ENCODE results near the gene ZNF438. TPM values are rescaled to one million over a fixed set of nuclear protein-coding genes. Genes with fewer than 3 reads are reported as not detected.
"Not testable (repeated sequence)": the region's sequence is repeated elsewhere in the genome, so short reads cannot be mapped to it uniquely, and the experiment has no call there.

ZNF438 gene
- total and polyA plus RNA-seq, 7 donors = 12.3 to 27.9 (median 20.7) TPM

DNA sequence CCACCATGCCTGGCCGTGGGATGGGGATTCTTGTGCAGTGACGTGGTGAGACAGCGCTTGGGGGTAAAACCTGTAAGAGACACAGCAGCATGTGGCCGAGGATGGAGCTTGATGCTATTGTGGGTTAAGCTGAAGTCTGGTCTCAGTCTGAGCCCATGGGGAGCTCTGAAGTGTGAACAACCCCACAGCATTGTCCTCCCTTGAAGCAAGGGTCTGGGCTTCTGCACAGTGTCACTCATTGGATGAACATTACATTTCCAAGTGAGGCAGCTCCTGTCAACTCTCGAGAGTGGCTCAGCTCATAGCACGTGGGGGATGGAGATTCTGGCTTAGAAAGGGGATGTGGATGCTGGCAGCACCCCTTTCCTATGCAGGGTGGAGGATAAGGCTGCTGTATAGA is 32.2 kb upstream of the ZNF438 start:
- DNase-seq (no peak), ATAC-seq (peak in 1 of 4 donors; percentile 13)
- Histone ChIP-seq H3K4me3 (no peak overlapping the region), H3K27ac (peak overlapping the region; percentile 51), H3K9me3 (no peaks in the 10 kb centered on the region), H3K4me1 (no peaks in the 10 kb centered on the region), H3K27me3 (ENCODE audit: insufficient read depth in 3 of 3, low read length in 2 of 3) (no peaks in the 10 kb centered on the region), H3K36me3 (ENCODE audit: insufficient read depth in 1 of 2, low read depth in 1 of 2) (no peaks in the 10 kb centered on the region)
- TF ChIP-seq, protein P1, sequence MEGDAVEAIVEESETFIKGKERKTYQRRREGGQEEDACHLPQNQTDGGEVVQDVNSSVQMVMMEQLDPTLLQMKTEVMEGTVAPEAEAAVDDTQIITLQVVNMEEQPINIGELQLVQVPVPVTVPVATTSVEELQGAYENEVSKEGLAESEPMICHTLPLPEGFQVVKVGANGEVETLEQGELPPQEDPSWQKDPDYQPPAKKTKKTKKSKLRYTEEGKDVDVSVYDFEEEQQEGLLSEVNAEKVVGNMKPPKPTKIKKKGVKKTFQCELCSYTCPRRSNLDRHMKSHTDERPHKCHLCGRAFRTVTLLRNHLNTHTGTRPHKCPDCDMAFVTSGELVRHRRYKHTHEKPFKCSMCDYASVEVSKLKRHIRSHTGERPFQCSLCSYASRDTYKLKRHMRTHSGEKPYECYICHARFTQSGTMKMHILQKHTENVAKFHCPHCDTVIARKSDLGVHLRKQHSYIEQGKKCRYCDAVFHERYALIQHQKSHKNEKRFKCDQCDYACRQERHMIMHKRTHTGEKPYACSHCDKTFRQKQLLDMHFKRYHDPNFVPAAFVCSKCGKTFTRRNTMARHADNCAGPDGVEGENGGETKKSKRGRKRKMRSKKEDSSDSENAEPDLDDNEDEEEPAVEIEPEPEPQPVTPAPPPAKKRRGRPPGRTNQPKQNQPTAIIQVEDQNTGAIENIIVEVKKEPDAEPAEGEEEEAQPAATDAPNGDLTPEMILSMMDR (IDR thresholded peaks at IDR 0.05) = no peak
- WGBS, 3 donors = 72 to 77% (median 76%) methylated on average over 6 of the region's 6 CpGs
- intact Hi-C loops (cut with DNase I) = no loop called here

DNA sequence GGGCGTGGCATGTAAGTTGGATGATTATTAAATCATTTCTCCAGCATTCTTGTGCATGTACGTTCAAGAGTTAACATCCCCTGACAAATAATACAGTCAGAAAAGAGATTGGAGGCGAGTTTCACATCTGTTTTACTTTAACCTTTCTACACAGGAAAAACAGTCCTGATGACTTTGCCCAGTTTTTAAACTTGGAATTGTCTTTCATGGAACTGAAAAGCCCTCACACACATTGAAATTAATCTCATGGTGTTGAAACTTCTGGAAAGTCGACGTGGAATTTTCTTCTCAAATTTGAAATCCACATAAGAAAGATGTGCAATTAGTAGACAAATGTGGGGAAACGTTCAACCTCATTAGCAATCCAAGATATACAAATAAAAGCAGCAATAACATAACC is 31.2 kb upstream of the ZNF438 start:
- H3K36me3 ChIP-seq (ENCODE audit: insufficient read depth in 1 of 2, low read depth in 1 of 2) = no peaks in the 10 kb centered on the region
- WGBS, 3 donors = 41 to 56% (median 48%) methylated on average over 6 of the region's 6 CpGs
- no peak for DNase-seq
- ATAC-seq = peak in 1 of 4 donors; percentile 33
- H3K27me3 ChIP-seq (ENCODE audit: insufficient read depth in 3 of 3, low read length in 2 of 3) = no peaks in the 10 kb centered on the region
- H3K4me3 ChIP-seq = no peak overlapping the region
- TF ChIP-seq, protein P1 (IDR thresholded peaks at IDR 0.05) = no peak
- no peaks in the 10 kb centered on the region for H3K9me3 ChIP-seq
- H3K4me1 ChIP-seq = no peaks in the 10 kb centered on the region
- intact Hi-C loops (cut with DNase I) = no loop called here
- no peak overlapping the region for H3K27ac ChIP-seq

- Histone ChIP-seq H3K9me3 (no peaks in the 10 kb centered on the region), H3K27me3 (ENCODE audit: insufficient read depth in 3 of 3, low read length in 2 of 3) (no peaks in the 10 kb centered on the region), H3K4me1 (no peaks in the 10 kb centered on the region), H3K4me3 (no peak overlapping the region), H3K36me3 (ENCODE audit: insufficient read depth in 1 of 2, low read depth in 1 of 2) (no peaks in the 10 kb centered on the region), H3K27ac (no peak overlapping the region)
- TF ChIP-seq, protein P1 (IDR thresholded peaks at IDR 0.05) = no peak
- 87 to 91% (median 87%) methylated on average over 9 of the region's 9 CpGs for WGBS, 3 donors
- DNase-seq (no peak), ATAC-seq (no peak)
- intact Hi-C loops (cut with DNase I) = no loop called here
Observed at GRCh38 chr10:31061941-31062340, 30.3 kb upstream of the ZNF438 start.

DNA sequence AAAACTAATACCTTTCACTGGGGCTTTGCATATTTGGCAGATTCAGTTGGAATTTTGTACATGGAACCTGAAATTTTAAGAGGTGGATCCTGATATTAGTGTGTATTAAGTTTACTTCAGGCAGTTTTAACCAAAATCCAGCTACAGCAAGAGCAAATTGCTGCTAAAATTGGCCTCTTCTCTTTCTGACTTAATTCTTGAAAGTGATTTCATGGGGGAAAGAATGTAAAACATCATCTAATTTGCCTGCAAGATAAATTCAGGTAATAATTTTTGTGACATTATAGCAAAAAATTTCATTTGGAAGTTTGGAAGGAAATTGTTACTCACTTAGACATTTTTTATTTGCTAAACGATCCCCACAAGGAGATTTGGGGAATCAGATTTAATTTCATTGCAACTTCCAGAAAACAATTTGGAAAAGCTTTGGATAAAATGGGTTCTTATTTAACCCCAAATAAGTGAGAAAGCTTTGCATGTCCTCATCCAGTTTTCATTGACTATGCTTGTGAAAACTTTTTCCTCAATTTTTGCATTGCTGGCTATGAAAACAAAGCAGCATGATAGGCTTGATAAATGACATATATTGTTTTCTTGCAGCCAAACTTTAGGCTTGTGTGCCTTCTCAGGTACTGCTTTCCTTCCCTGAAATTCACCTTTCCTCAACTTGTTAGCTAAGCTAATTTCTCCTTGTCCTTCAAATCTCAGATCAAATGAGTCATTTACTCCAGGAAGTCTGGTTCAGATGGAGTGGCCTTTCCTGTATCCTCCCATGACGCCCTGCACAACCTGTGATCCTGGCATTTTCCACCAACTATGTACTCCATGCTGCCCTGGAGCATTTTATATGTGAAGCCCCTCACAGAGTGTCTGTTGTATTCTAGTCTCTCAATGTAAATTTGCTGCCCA is 27.4 kb upstream of the ZNF438 start:
- ATAC-seq (no peak), DNase-seq (no peak)
- WGBS, 3 donors = 50 to 61% (median 55%) methylated on average over 2 of the region's 2 CpGs
- H3K36me3 ChIP-seq (ENCODE audit: insufficient read depth in 1 of 2, low read depth in 1 of 2) = no peaks in the 10 kb centered on the region
- intact Hi-C loops (cut with DNase I) = no loop called here
- no peak overlapping the region for H3K27ac ChIP-seq
- no peaks in the 10 kb centered on the region for H3K9me3 ChIP-seq
- no peaks in the 10 kb centered on the region for H3K27me3 ChIP-seq (ENCODE audit: insufficient read depth in 3 of 3, low read length in 2 of 3)
- no peak overlapping the region for H3K4me3 ChIP-seq
- H3K4me1 ChIP-seq = no peaks in the 10 kb centered on the region
- TF ChIP-seq, protein P1 (IDR thresholded peaks at IDR 0.05) = no peak

GRCh38 chr10:31056678-31057077 is 25.0 kb upstream of the ZNF438 start:
- intact Hi-C loops (cut with DNase I); H3K4me1 ChIP-seq; H3K4me3 ChIP-seq; DNase-seq; H3K36me3 ChIP-seq (ENCODE audit: insufficient read depth in 1 of 2, low read depth in 1 of 2); H3K27me3 ChIP-seq (ENCODE audit: insufficient read depth in 3 of 3, low read length in 2 of 3); H3K9me3 ChIP-seq; ATAC-seq; H3K27ac ChIP-seq: not testable (repeated sequence)
- 60 to 74% (median 72%) methylated on average over 8 of the region's 8 CpGs for WGBS, 3 donors
